ENCODE results near the gene FAM167B.
"Not testable (repeated sequence)": the region's sequence is repeated elsewhere in the genome, so short reads cannot be mapped to it uniquely, and the experiment has no call there.

The FAM167B gene

DNA sequence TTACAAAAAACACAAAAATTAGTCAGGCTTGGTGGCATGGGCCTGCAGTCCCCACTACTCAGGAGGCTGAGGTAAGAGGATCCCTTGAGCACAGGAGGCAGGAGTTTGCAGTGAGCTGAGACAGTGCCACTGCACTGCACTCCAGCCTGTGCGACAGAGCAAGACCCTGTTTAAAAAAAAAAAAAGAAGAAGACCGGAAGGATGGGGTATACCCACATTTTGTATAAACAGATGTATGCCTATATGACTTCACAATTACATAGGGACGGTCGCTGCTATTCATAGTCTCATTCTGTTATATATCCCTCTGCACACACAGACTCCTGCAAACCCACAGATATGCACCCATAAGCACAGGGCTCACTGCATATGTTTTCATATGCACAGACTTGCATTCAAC, 16.7 kb downstream of the FAM167B start:
- DNase-seq = no peak

- no peak for DNase-seq
Measured at GRCh38 chr1:32265846-32266245, 18.8 kb downstream of the FAM167B start.

DNA sequence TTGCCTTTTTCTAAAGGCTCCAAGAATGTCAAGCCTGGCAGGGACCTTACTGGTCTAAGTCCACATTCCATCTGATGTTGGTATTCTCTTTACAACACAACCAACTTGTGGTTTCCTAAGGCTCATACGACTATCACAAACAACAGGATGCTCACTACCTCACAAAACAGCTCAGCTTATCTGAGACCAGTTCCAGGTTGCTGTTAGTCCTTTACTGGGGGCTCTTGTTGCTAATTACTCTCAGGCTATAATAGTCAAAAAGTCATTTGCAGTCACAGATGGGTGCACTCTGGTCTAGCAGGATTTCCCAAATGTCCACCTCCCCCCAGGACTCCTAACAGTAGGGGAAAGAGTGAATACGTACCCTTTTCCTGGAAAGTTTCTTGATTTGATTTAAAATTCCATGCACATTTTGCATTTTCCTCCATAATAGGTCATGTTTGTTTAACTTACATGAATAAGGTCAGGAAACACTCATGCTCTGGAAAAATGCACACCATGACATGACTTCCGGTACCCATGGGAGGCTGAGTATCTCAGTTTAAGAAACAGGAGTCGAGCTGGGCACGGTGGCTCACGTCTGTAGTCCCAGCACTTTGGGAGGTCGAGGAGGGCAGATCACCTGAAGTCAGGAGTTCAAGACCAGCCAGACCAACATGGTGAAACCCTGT, 20.0 kb downstream of the FAM167B start:
- DNase-seq = no peak

GRCh38 chr1:32269744-32270143, 22.7 kb downstream of the FAM167B start:
- no peak for DNase-seq

- no peak for DNase-seq
Measured at GRCh38 chr1:32272557-32273390, 25.8 kb downstream of the FAM167B start.

GRCh38 chr1:32273391-32274208, 26.6 kb downstream of the FAM167B start:
- no peak for DNase-seq

DNA sequence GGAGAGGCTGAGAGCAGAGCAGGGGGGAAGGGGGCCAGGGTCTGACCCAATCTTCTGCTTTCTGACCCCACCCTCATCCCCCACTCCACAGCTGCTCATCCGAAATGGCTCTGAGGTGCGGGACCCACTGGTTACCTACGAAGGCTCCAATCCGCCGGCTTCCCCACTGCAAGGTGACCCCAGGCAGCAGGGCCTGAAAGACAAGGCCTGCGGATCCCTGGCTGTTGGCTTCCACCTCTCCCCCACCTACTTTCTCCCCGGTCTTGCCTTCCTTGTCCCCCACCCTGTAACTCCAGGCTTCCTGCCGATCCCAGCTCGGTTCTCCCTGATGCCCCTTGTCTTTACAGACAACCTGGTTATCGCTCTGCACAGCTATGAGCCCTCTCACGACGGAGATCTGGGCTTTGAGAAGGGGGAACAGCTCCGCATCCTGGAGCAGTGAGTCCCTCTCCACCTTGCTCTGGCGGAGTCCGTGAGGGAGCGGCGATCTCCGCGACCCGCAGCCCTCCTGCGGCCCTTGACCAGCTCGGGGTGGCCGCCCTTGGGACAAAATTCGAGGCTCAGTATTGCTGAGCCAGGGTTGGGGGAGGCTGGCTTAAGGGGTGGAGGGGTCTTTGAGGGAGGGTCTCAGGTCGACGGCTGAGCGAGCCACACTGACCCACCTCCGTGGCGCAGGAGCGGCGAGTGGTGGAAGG, 27.8 kb downstream of the FAM167B start:
- DNase-seq = no peak

DNA sequence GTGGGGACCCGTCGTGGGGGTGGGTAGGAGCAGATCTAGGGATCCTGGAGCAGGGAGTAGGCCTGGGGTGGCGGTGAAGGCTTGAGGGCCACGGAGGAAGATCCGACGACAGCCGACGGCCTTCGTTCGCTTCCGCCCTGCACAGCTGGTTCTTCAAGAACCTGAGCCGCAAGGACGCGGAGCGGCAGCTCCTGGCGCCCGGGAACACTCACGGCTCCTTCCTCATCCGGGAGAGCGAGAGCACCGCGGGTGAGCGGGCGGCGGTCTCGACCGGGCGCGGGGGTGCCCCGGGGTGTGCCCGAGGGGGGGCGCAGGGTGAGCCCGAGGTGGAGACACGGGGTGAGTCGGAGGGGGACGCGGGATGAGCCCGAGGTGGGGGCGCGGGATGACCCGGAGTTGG, 28.4 kb downstream of the FAM167B start:
- no peak for DNase-seq

DNA sequence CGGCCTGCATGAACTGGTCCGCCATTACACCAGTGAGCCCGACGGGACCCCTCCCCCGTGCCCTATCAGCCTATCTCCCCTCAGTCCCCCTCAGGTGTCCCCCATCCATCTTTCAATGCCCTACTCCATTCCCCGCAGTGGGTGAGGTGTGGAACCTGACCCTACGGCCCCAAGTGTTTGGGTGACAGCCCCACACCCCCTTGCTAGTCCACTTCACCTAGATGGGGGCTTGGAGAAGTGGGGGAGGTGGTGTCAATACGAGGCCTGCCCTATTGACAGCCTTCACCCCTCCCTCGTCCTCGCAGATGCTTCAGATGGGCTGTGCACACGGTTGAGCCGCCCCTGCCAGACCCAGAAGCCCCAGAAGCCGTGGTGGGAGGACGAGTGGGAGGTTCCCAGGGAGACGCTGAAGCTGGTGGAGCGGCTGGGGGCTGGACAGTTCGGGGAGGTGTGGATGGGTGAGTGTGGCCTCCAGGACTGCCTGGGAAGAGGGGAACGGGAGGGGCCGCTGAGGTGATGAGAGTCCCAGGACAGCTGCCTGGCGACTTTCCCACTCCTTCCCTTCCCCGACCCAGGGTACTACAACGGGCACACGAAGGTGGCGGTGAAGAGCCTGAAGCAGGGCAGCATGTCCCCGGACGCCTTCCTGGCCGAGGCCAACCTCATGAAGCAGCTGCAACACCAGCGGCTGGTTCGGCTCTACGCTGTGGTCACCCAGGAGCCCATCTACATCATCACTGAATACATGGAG, 29.2 kb downstream of the FAM167B start:
- DNase-seq = no peak

GRCh38 chr1:32284777-32285176, 37.8 kb downstream of the FAM167B start:
- not testable (repeated sequence) for DNase-seq

GRCh38 chr1:32285658-32286057, 38.6 kb downstream of the FAM167B start:
- DNase-seq = no peak

GRCh38 chr1:32286763-32287162, 39.7 kb downstream of the FAM167B start:
- no peak for DNase-seq

DNA sequence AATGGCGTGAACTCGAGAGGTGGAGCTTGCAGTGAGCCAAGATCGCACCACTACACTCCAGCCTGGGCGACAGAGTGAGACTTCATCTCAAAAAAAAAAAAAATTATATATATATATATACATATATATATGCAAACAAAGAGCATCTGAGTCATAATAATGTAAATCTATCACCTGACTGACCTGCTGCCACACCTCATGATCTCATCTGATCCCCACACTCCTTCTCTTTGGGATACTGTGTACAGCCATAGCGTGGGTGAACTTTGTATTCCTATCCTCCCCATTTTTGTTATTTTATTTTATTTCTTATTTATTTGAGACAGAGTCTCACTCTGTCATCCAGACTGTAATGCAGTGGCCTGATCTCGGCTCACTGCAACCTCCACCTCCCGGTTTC, 42.2 kb downstream of the FAM167B start:
- DNase-seq = no peak

- DNase-seq = no peak
Measured at GRCh38 chr1:32291145-32291707, 44.2 kb downstream of the FAM167B start.

DNA sequence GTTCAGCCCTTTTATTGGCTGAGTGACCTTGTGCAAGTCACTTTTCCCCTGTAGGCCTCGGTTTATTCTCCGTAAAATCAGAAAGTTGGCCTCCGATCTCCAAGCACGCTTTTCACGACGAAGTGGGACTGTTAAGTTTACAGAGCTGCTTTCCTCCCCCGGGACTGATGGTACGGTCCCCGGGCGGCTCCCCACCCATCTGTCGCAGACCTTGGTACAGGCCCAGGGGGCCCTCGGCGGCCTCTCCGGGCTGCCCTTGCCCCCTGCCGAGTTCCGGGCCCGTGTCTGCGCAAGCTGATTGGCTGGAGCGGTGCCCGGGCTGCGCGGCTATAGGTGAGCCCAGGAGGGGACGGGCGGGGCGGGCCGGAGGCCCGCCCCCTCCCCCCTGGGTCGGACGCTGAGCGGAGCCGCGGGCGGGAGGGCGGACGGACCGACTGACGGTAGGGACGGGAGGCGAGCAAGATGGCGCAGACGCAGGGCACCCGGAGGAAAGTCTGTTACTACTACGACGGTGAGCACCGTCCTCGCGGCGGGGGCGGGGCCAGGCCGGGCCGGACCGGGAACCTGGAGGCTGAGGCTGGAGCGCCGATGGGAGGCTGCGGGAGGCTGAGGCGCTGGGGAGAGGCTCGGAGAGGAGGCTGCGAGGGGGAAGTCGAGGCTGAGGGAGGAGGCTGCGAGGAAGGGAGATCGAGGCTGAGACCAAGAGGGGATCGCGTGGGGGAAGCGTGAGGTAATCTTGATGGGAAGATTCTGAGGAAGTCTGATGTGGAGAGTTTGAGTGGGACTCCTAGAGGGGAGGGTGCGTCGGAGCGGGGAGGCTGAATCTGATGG, 44.9 kb downstream of the FAM167B start, which contains the start of gene HDAC1:
HDAC1 (plus strand) TSS at position 376 of the 831 bp plus-strand sequence; CDS start at position 463, 87 bp downstream.
- peak; percentile 80 to 87 for DNase-seq

DNA sequence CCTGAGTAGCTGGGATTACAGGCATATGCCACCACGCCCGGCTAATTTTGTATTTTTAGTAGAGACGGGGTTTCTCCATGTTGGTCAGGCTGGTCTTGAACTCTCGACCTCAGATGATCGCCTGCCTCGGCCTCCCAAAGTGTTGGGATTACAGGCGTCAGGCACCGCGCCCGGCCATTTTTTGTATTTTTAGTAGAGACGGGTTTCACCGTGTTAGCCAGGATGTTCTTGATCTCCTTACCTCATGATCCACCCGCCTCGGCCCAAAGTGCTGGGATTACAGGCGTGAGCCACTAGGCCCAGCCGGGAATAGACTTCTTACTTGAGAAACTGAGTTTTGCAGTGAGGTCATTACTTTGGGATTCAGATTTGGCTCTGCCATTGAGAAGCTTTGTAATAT, 51.2 kb downstream of the FAM167B start:
- DNase-seq = not testable (repeated sequence)
